GM12801 (cell line): Measurements from ENCODE around the gene AP2A1.

Experiments used
- CTCF ChIP-seq: IDR thresholded peaks from one replicate; pipeline ENCODE4 v1.5.1; 2011; ENCODE audit warnings: control low read depth; ENCODE audit not compliant: insufficient read length; ENCODE audit errors: extremely low read depth

Gene AP2A1

DNA sequence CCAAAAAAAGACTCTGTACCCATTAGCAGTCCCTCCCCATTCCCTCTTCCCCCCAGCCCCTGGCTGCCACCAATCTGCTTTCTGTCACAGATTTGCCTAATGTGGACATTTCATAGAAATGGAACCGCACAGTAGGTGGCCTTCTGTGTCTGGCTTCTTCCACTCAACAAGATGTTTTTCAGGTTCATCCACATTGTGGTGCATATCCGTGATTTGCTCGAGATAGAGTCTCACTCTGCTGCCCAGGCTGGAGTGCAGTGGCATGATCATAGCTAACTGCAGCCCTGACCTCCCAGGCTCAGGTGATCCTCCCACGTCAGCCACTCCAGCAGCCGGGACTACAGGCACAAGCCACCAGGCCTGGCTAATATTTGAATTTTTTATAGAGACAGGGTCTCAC, 20.9 kb downstream of the AP2A1 start:
- TF ChIP-seq CTCF: no peak

GRCh38 chr19:49788857-49789256, 22.1 kb downstream of the AP2A1 start:
- no peak for TF ChIP-seq CTCF

DNA sequence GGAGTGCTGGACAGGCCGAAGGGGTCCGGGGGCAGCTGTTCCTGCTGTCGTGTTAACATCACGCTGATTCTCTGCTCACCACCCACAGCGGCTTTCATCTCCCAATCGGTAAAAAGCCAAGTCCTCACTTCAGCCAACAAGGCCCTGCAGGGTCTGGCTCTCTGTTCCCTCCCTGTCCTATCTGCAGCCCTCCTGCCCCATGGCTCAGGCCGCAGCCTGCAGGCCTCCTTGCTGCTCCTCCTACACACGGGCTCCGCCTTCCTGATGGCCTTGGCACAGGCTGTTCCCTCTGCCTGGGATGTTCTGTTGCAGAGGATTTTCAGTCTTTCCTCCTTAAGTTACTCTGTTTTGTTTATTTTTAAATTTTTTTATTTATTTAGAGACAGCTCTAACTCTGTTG, 24.1 kb downstream of the AP2A1 start:
- no peak for TF ChIP-seq CTCF

DNA sequence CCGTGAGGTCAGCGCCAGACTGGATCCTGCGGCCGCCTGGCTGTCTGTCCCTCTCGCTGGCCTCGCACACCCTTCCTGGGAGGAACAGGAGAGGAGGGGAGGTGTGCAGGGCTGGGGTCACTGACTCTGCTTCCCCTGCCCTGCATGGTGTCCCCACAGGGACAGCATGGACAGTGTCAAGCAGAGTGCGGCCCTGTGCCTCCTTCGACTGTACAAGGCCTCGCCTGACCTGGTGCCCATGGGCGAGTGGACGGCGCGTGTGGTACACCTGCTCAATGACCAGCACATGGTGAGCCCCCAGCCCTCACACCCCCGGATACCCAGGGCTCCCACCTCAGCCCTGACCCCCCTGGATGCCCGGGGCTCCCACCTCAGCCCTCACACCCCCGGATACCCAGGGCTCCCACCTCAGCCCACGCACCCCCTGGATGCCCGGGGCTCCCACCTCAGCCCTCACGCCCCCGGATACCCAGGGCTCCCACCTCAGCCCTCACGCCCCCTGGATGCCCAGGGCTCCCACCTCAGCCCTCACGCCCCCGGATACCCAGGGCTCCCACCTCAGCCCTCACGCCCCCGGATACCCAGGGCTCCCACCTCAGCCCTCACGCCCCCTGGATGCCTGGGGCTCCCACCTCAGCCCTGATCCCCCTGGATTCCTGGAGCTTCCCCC, 25.1 kb downstream of the AP2A1 start:
- no peak for TF ChIP-seq CTCF

- no peak for TF ChIP-seq CTCF
Measured at GRCh38 chr19:49792829-49793560, 26.2 kb downstream of the AP2A1 start.

- TF ChIP-seq CTCF: no peak
Measured at GRCh38 chr19:49793561-49793840, 26.7 kb downstream of the AP2A1 start.

GRCh38 chr19:49795615-49796014, 28.8 kb downstream of the AP2A1 start:
- TF ChIP-seq CTCF: no peak
